C4-2B (cell line): ENCODE measurements around the gene TMEM167B.

Experiments
- ZFX ChIP-seq: fragments of 450-650 bp; IDR thresholded peaks from 2 replicates; pipeline ENCODE4 v1.6.1; 2017
- TF ChIP-seq, protein P1 (sequence below): fragments of 450-650 bp; conservative IDR thresholded peaks from 2 replicates; pipeline ENCODE4 v1.5.1; 2017; ENCODE audit warnings: mild to moderate bottlenecking

DNA sequence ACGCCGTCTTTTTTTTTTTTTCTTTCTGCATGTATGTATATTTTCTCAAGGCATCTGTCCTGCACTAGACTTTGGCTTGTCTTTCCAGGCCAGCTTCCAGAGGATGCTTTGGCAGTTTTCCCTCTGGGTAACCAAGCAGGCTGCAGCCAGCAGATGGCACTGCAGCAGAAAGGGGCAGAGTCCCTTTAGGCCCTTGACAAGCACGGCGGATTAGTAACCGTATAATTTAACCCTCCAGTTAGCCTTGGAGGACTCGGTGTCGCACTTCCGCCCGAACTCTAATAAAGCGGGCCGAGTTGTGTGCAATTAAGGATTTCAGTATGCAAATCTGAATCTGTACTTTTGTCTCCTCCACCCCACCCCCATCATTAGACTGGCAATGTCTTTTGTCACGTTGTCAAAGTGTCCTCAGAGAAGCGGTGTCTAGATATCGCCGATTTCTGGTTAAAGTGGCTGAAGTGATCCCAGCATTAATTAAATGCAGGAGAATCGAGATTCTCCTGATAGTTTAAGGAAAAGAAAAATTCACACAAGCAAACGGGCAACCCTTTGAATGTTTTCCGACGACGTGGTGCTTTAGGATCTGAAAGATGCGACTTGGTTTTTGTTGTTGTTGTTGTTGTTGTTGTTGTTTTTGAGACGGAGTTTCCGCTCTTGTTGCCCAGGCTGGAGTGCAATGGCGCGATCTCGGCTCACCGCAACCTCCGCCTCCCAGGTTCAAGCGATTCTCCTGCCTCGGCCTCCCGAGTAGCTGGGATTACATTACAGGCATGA is 1.1 kb upstream of the TMEM167B start:
- TF ChIP-seq, protein P1, sequence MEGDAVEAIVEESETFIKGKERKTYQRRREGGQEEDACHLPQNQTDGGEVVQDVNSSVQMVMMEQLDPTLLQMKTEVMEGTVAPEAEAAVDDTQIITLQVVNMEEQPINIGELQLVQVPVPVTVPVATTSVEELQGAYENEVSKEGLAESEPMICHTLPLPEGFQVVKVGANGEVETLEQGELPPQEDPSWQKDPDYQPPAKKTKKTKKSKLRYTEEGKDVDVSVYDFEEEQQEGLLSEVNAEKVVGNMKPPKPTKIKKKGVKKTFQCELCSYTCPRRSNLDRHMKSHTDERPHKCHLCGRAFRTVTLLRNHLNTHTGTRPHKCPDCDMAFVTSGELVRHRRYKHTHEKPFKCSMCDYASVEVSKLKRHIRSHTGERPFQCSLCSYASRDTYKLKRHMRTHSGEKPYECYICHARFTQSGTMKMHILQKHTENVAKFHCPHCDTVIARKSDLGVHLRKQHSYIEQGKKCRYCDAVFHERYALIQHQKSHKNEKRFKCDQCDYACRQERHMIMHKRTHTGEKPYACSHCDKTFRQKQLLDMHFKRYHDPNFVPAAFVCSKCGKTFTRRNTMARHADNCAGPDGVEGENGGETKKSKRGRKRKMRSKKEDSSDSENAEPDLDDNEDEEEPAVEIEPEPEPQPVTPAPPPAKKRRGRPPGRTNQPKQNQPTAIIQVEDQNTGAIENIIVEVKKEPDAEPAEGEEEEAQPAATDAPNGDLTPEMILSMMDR = peak; percentile 82
- TF ChIP-seq ZFX = no peak
